GM12878 (cell line): ENCODE data around the gene EXOSC1. TPM values are rescaled to one million over a fixed set of nuclear protein-coding genes. Genes with fewer than 3 reads are reported as not detected.

Experiments used
- ATAC-seq: fragments of 200-7000 bp; cut with Tn5 transposase; 3 replicates; pipeline ENCODE4 v1.9.1; 2020; ENCODE audit warnings: mild to moderate bottlenecking, moderate library complexity
- BruUV-seq: library from RNA; stranded (reverse); fragments of 400-500 nt; replicated peaks from 2 replicates; lab custom pipeline; 2021; lab: Mats Ljungman, UMichigan
- CTCF ChIA-PET: fragments of 300-600 bp; sonication (Branson Sonifier 250); formaldehyde crosslinking; extraction: SDS; loops from one replicate; lab custom pipeline; 2021; ENCODE audit warnings: inconsistent platforms; lab: Yijun Ruan, JAX
- POLR2A ChIA-PET: fragments of 350-600 bp; formaldehyde crosslinking; extraction: SDS; loops from one replicate; lab custom pipeline; 2021; ENCODE audit warnings: inconsistent platforms; lab: Charles Lee
- RAD21 ChIA-PET: fragments of 300-600 bp; sonication (Branson Sonifier 250); formaldehyde crosslinking; loops from one replicate; lab custom pipeline; 2023; ENCODE audit warnings: antibody characterized with exemption; ENCODE audit not compliant: unreplicated experiment; lab: Charles Lee
- SMC1A ChIA-PET: fragments of 300-600 bp; sonication (Branson Sonifier 250); formaldehyde crosslinking; loops from one replicate; lab custom pipeline; 2023; ENCODE audit not compliant: unreplicated experiment, uncharacterized antibody; lab: Charles Lee
- DNase-seq: peaks from one replicate; pipeline ENCODE4 v3.0.0-alpha.2; 2011; ENCODE audit warnings: low read depth, low spot score
- FAIRE-seq: peaks from 3 replicates; lab custom pipeline; 2011; peaks lifted over from hg19 to GRCh38; lab: Jason Lieb, UNC
- H2AFZ ChIP-seq: 2 replicates; pipeline ENCODE4 v1.6.0; 2011; ENCODE audit warnings: low read depth, low read length, control low read depth; ENCODE audit not compliant: control insufficient read depth
- H3K27ac ChIP-seq: 2 replicates; pipeline ENCODE4 v1.5.1; 2011; ENCODE audit warnings: control low read depth; ENCODE audit not compliant: control insufficient read depth, insufficient read depth
- H3K27me3 ChIP-seq, 2 experiments: replicated peaks in 1 of 2; 2 replicates each; pipeline versions ENCODE4 v1.6.0 to v1.6.1; 2011; ENCODE audit warnings: low read length in 1 of 2; ENCODE audit not compliant: control insufficient read depth in 2 of 2, insufficient read depth in 2 of 2
- H3K36me3 ChIP-seq, 2 experiments: 2 replicates each; pipeline ENCODE4 v1.5.1; 2011; ENCODE audit warnings: low read length in 1 of 2; ENCODE audit not compliant: control insufficient read depth in 2 of 2, insufficient read depth in 2 of 2
- H3K4me1 ChIP-seq: 2 replicates; pipeline ENCODE4 v1.6.1; 2011; ENCODE audit warnings: mild to moderate bottlenecking, low read length, moderate library complexity, mixed read lengths; ENCODE audit not compliant: control insufficient read depth, insufficient read depth
- H3K4me2 ChIP-seq: 2 replicates; pipeline ENCODE4 v1.6.0; 2011; ENCODE audit warnings: control low read depth; ENCODE audit not compliant: control insufficient read depth, insufficient read depth
- H3K4me3 ChIP-seq: fragments of 200-600 bp; sonication (generic); 2 replicates; pipeline ENCODE4 v1.5.1; 2016
- H3K79me2 ChIP-seq: 2 replicates; pipeline ENCODE4 v1.6.0; 2011; ENCODE audit warnings: low read length; ENCODE audit not compliant: control insufficient read depth, insufficient read depth
- H3K9ac ChIP-seq: 2 replicates; pipeline ENCODE4 v1.8.0; 2011; ENCODE audit warnings: low read length, control low read depth, mixed read lengths; ENCODE audit not compliant: control insufficient read depth, insufficient read depth
- H3K9me3 ChIP-seq: replicated peaks from 3 replicates; pipeline ENCODE4 v1.5.1; 2011; ENCODE audit warnings: mild to moderate bottlenecking, low read length; ENCODE audit not compliant: control insufficient read depth, insufficient read depth
- H4K20me1 ChIP-seq: 2 replicates; pipeline ENCODE4 v1.6.0; 2011; ENCODE audit not compliant: control insufficient read depth, insufficient read depth
- GABPA ChIP-seq: IDR thresholded peaks from 2 replicates; pipeline ENCODE4 v1.6.1; 2014; ENCODE audit warnings: antibody characterized with exemption, low read depth, mild to moderate bottlenecking, inconsistent platforms
- MAX ChIP-seq: IDR thresholded peaks from 2 replicates; pipeline ENCODE4 v1.6.1; 2012; ENCODE audit warnings: low read depth, low read length, improper control_type of control experiment
- MEF2A ChIP-seq: IDR thresholded peaks from 2 replicates; pipeline ENCODE4 v1.6.1; 2011; ENCODE audit warnings: low read depth, mild to moderate bottlenecking, low read length, moderate library complexity; ENCODE audit not compliant: insufficient read depth
- SPI1 ChIP-seq: IDR thresholded peaks from 2 replicates; pipeline ENCODE4 v1.6.1; 2011; ENCODE audit warnings: low read depth, mild to moderate bottlenecking, low read length, moderate library complexity, borderline replicate concordance; ENCODE audit not compliant: insufficient read depth
- ZBTB11 ChIP-seq: fragments of 450-650 bp; formaldehyde crosslinking; IDR thresholded peaks from 2 replicates; pipeline ENCODE4 v1.5.0; 2022; ENCODE audit warnings: mild to moderate bottlenecking, missing genetic modification characterization
- WGBS: methylation state at CpG from one replicate; pipeline ENCODE4 v1.1.6; 2016; ENCODE audit warnings: low lambda C conversion rate; ENCODE audit not compliant: insufficient replicate concordance, insufficient coverage; ENCODE audit errors: missing lambda C conversion rate; 5-methylcytosine and 5-hydroxymethylcytosine counted together
- in situ Hi-C: fragments of 300-500 bp; cut with MboI; formaldehyde crosslinking; loops from 9 replicates; pipeline ENCODE4 v1.14.3; 2018; ENCODE audit warnings: mixed read lengths
- intact Hi-C: fragments of 100-400 bp; cut with micrococcal nuclease; formaldehyde crosslinking; loops from one replicate; pipeline ENCODE4 v1.14.2; 2022; ENCODE audit not compliant: unreplicated experiment
- polyA plus RNA-seq, 11 experiments: library from polyadenylated mRNA; depleted of rRNA in 4 of 11; unstranded in 6 of 11; stranded (reverse) in 5 of 11; fragments of >200 nt; fragmentation: Nextera tagmentation in 4 of 11; fragmentation: Illumina TruSeq in 1 of 11; extraction: Ambion mirVana in 4 of 11; extraction: Trizol in 1 of 11; gene quantifications; 1 replicate in 1 of 11; 2 replicates in 10 of 11; pipeline versions ENCODE4 v1.2.1 to v1.2.3, GENCODE V29; 2011 to 2016; ENCODE audit warnings: inconsistent platforms in 2 of 11, missing spikeins in 2 of 11, low read depth in 1 of 11
- total RNA-seq, 4 experiments: library from RNA; depleted of rRNA in 3 of 4; stranded (reverse); fragments of >200 nt in 3 of 4; fragmentation: Illumina TruSeq in 1 of 4; extraction: Trizol in 1 of 4; gene quantifications; 2 replicates each; pipeline versions ENCODE4 v1.2.1 to v1.2.3, GENCODE V29; 2013 to 2021

EXOSC1 gene
- total and polyA plus RNA-seq, 10 of the 15 experiments (the other 5 are each of a cell fraction or from before 2014, with no cell fraction given), result 43.4 to 121 (median 75.1) TPM

- intact Hi-C loops (no loop called here), in situ Hi-C loops (no loop called here)
- SMC1A ChIA-PET, result no interaction called here
- H3K27me3 ChIP-seq, result no peaks in the 10 kb centered on the region
- POLR2A ChIA-PET, result interaction anchor here (1.2 kb wide), 1 partner anchor 26 kb away, joined by 3 read pairs; no protein-coding TSS in a partner anchor
- CTCF ChIA-PET, result no interaction called here
- no peak overlapping the region for H3K27ac ChIP-seq
- H4K20me1 ChIP-seq, result no peaks in the 10 kb centered on the region
- DNase-seq (no peak), ATAC-seq (no peak), FAIRE-seq (no peak)
- TF ChIP-seq SPI1, result no peak
- TF ChIP-seq GABPA, result no peak
- no peak for TF ChIP-seq ZBTB11 (CRISPR knock-in tag)
- TF ChIP-seq MEF2A, result no peak
- TF ChIP-seq MAX, result no peak
- H3K4me2 ChIP-seq, result no peak overlapping the region
- RAD21 ChIA-PET, result no interaction called here
- no peaks in the 10 kb centered on the region for H3K9me3 ChIP-seq
- no peak overlapping the region for H2AFZ ChIP-seq
- no peaks in the 10 kb centered on the region for H3K4me1 ChIP-seq
- no peak overlapping the region for H3K9ac ChIP-seq
- no TSS peak for BruUV-seq
- H3K4me3 ChIP-seq, result no peak overlapping the region
- WGBS, result 86% methylated on average over 3 of the region's 3 CpGs
- peaks cover 3 to 12% of the 10 kb centered on the region in 2 experiments; a peak in 3 of 4 replicates for H3K36me3 ChIP-seq
- peaks cover 21% of the 10 kb centered on the region for H3K79me2 ChIP-seq
Observed at GRCh38 chr10:97483506-97483905, 37.7 kb upstream of the EXOSC1 start.
